CD14-positive monocyte (primary cell): ENCODE data around the gene KIF3B. TPM values are rescaled to one million over a fixed set of nuclear protein-coding genes. Genes with fewer than 3 reads are reported as not detected.

Source experiments
- DNase-seq, 3 donors: peaks; one replicate each; pipeline ENCODE4 v3.0.0-alpha.2; 2011 to 2022
- H2AFZ ChIP-seq: 2 replicates; pipeline ENCODE4 v1.6.0; 2012; ENCODE audit warnings: mild to moderate bottlenecking, low read depth, low read length, inconsistent platforms; ENCODE audit not compliant: insufficient read depth, poor library complexity, severe bottlenecking
- H3K27ac ChIP-seq, 2 donors: 1 replicate in 1 of 2; 2 replicates in 1 of 2; pipeline ENCODE4 v1.5.1; 2012 to 2013; ENCODE audit warnings: low read length in 2 of 2, control low read depth in 1 of 2, inconsistent platforms in 1 of 2, low read depth in 1 of 2, mild to moderate bottlenecking in 1 of 2
- H3K27me3 ChIP-seq, 2 donors: one replicate each; pipeline versions ENCODE4 v1.6.0 to v1.6.1; 2011 to 2013; ENCODE audit warnings: low read length in 2 of 2; ENCODE audit not compliant: control insufficient read depth in 2 of 2, insufficient read depth in 2 of 2
- H3K36me3 ChIP-seq, 2 donors: replicated peaks in 1 of 2; 1 replicate in 1 of 2; 2 replicates in 1 of 2; pipeline versions ENCODE4 v1.5.1 to v1.6.1; 2012 to 2013; ENCODE audit warnings: low read length in 2 of 2, control low read depth in 1 of 2, inconsistent platforms in 1 of 2, mild to moderate bottlenecking in 1 of 2; ENCODE audit not compliant: insufficient read depth in 2 of 2, control insufficient read depth in 1 of 2
- H3K4me1 ChIP-seq, 2 donors: 1 replicate in 1 of 2; 2 replicates in 1 of 2; pipeline versions ENCODE4 v1.5.1 to v1.6.1; 2012 to 2013; ENCODE audit warnings: low read length in 2 of 2, control low read depth in 1 of 2, inconsistent platforms in 1 of 2, mild to moderate bottlenecking in 1 of 2, moderate library complexity in 1 of 2; ENCODE audit not compliant: insufficient read depth in 2 of 2, control insufficient read depth in 1 of 2
- H3K4me2 ChIP-seq: replicated peaks from 2 replicates; pipeline ENCODE3; 2012; ENCODE audit warnings: low read length, moderate library complexity, mild to moderate bottlenecking; ENCODE audit not compliant: poor library complexity, severe bottlenecking; ENCODE audit errors: extremely low read depth
- H3K4me3 ChIP-seq, 3 experiments: fragments of 200-600 bp in 1 of 3; sonication (generic) in 1 of 3; replicated peaks in 1 of 3; 1 replicate in 2 of 3; 2 replicates in 1 of 3; pipeline ENCODE4 v1.5.1; 2011 to 2013; ENCODE audit warnings: low read length in 3 of 3, mild to moderate bottlenecking in 3 of 3, control low read depth in 2 of 3, low read depth in 2 of 3, inconsistent platforms in 1 of 3, moderate library complexity in 1 of 3
- H3K79me2 ChIP-seq: 2 replicates; pipeline ENCODE4 v1.6.0; 2012; ENCODE audit warnings: mild to moderate bottlenecking, control low read depth, inconsistent platforms, low read length, moderate library complexity; ENCODE audit not compliant: insufficient read depth
- H3K9ac ChIP-seq: 2 replicates; pipeline ENCODE4 v1.6.0; 2017; ENCODE audit warnings: low read length, mild to moderate bottlenecking; ENCODE audit not compliant: insufficient read depth, poor library complexity, severe bottlenecking
- H3K9me3 ChIP-seq, 2 donors: replicated peaks in 1 of 2; 1 replicate in 1 of 2; 2 replicates in 1 of 2; pipeline versions ENCODE4 v1.5.1 to v1.6.1; 2012 to 2013; ENCODE audit warnings: low read length in 2 of 2, control low read depth in 1 of 2; ENCODE audit not compliant: control insufficient read depth in 1 of 2, insufficient read depth in 1 of 2
- H4K20me1 ChIP-seq: 2 replicates; pipeline ENCODE4 v1.6.0; 2012; ENCODE audit warnings: mild to moderate bottlenecking, low read length, control low read depth, moderate library complexity; ENCODE audit not compliant: insufficient read depth
- H3K27ac Mint-ChIP-seq, 7 donors: one replicate each; pipeline ENCODE4 v1.8.0; 2020; ENCODE audit warnings: mild to moderate bottlenecking in 7 of 7, mixed read lengths in 7 of 7, moderate library complexity in 6 of 7, inconsistent platforms in 2 of 7
- H3K27me3 Mint-ChIP-seq, 3 donors: one replicate each; pipeline ENCODE4 v1.8.0; 2021 to 2022; ENCODE audit warnings: low read depth in 3 of 3, mild to moderate bottlenecking in 3 of 3, mixed read lengths in 3 of 3, moderate library complexity in 3 of 3, inconsistent platforms in 1 of 3
- H3K36me3 Mint-ChIP-seq, 2 donors: one replicate each; pipeline ENCODE4 v1.8.0; 2020; ENCODE audit warnings: mixed read lengths in 2 of 2, inconsistent platforms in 1 of 2, mild to moderate bottlenecking in 1 of 2
- H3K4me1 Mint-ChIP-seq: one replicate; pipeline ENCODE4 v1.8.0; 2020; ENCODE audit warnings: mild to moderate bottlenecking, mixed read lengths
- H3K4me3 Mint-ChIP-seq, 2 donors: one replicate each; pipeline ENCODE4 v1.8.0; 2020; ENCODE audit warnings: mild to moderate bottlenecking in 2 of 2, mixed read lengths in 2 of 2, moderate library complexity in 1 of 2
- H3K9me3 Mint-ChIP-seq, 7 donors: one replicate each; pipeline ENCODE4 v1.8.0; 2020 to 2022; ENCODE audit warnings: mixed read lengths in 7 of 7, mild to moderate bottlenecking in 6 of 7, moderate library complexity in 6 of 7, inconsistent platforms in 2 of 7
- CTCF ChIP-seq: fragments of 200-600 bp; IDR thresholded peaks from one replicate; pipeline ENCODE4 v1.8.0; 2022; ENCODE audit warnings: antibody characterized with exemption, mild to moderate bottlenecking
- WGBS: methylation state at CpG from one replicate; pipeline ENCODE4 v1.1.5; 2013; ENCODE audit warnings: missing lambda C conversion rate; ENCODE audit not compliant: insufficient coverage; 5-methylcytosine and 5-hydroxymethylcytosine counted together
- intact Hi-C, 2 donors: fragments of 100-400 bp; cut with micrococcal nuclease; formaldehyde crosslinking; loops; one replicate each; pipeline versions ENCODE4 v1.15.0 to v1.15.1; 2023
- polyA plus RNA-seq, 3 donors: library from polyadenylated mRNA; depleted of rRNA in 1 of 3; unstranded in 2 of 3; stranded (reverse) in 1 of 3; fragments of 300-500 nt in 2 of 3; fragments of >200 nt in 1 of 3; fragmentation: Illumina TruSeq in 2 of 3; gene quantifications; 1 replicate in 2 of 3; 2 replicates in 1 of 3; pipeline ENCODE4 v1.2.3, GENCODE V29; 2012 to 2021

Gene KIF3B
- polyA plus RNA-seq, 3 donors = 1.5 to 7.5 (median 3.4) TPM

DNA sequence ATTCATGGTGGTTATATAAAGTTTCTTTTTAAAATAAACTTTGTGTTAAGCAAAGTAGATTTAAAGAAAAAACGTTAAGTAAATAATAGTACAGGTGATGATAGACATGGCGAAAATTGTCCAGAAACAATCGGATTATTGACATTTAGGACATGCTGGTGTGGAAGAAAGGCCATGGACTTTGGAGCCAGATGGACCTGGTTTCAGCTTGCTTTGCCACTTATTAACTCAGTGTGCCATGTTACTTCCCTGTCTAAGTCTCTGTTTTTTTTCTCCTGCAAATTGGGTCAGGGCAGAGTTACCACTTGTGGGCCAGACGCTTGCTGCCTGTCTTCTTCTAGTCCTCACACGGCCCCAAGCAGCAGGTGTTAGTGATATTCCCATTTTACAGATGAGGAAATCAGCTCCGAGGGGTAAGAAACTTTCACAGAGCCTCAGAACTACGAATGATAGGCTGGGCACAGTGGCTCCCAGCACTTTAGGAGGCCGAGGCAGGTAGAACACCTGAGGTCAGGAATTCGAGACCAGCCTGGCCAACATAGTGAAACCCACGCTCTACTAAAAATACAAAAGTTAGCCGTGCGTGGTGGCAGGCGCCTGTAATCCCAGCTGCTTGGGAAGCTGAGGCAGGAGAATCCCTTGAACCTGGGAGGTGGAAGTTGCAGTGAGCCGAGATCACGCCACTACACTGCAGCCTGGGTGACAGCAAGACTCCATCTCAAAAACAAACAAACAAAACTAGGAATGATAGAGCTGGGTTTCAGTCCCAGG lies 12.4 kb downstream of the KIF3B start:
- Histone ChIP-seq H2AFZ (no peak overlapping the region), H3K4me1 (peaks cover 15 to 24% of the 10 kb centered on the region in 2 donors), H4K20me1 (peaks cover 25% of the 10 kb centered on the region), H3K36me3 (peaks cover 0 to 8% of the 10 kb centered on the region in 2 donors), H3K4me3 (no peak overlapping the region), H3K79me2 (peaks cover 20% of the 10 kb centered on the region), H3K9me3 (no peaks in the 10 kb centered on the region), H3K9ac (no peak overlapping the region), H3K4me2 (no peak overlapping the region), H3K27me3 (no peaks in the 10 kb centered on the region), H3K27ac (no peak overlapping the region)
- H3K27ac Mint-ChIP-seq = no peak overlapping the region
- intact Hi-C loops = no loop called here
- TF ChIP-seq CTCF = no peak
- peaks cover 24% of the 10 kb centered on the region for H3K4me1 Mint-ChIP-seq
- no peak for DNase-seq
- H3K36me3 Mint-ChIP-seq = peaks cover 9 to 13% of the 10 kb centered on the region in 2 donors
- no peaks in the 10 kb centered on the region for H3K9me3 Mint-ChIP-seq
- H3K27me3 Mint-ChIP-seq = peaks cover 0 to 1% (median 0%) of the 10 kb centered on the region in 3 donors
- H3K4me3 Mint-ChIP-seq = no peak overlapping the region
- WGBS = 100% methylated on average over 9 of the region's 15 CpGs

DNA sequence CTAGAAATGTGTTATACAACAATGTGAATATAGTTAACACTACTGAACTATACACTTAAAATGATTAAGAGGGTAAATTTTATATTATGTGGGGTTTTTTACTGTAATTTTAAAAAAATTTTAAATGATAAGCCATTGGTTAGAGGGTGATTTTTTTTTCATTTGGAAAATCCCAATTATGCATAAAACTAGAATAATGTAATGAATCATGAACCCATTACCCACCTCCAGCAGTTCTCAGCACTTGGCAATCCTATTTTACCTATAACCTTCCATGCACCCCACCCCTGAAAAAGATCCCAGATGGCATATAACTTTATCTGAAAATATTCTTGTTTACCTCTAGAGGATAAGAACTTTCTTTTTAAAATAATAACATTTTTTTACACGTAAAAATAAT lies 13.7 kb downstream of the KIF3B start:
- Mint-ChIP-seq H3K27ac (no peak overlapping the region), H3K4me1 (peaks cover 12% of the 10 kb centered on the region)
- WGBS = no CpG with 5 or more reads among the region's 1 CpG

More for the DNA sequence above, 13.7 kb downstream of the KIF3B start:
- H3K9ac ChIP-seq = no peak overlapping the region
- peaks cover 0 to 8% of the 10 kb centered on the region in 2 donors for H3K36me3 ChIP-seq
- H3K4me3 ChIP-seq = no peak overlapping the region
- H3K27ac ChIP-seq = no peak overlapping the region
- peaks cover 0 to 2% (median 1%) of the 10 kb centered on the region in 3 donors for H3K27me3 Mint-ChIP-seq
- no peak overlapping the region for H2AFZ ChIP-seq
- peaks cover 5 to 11% of the 10 kb centered on the region in 2 donors for H3K36me3 Mint-ChIP-seq
- no peaks in the 10 kb centered on the region for H3K27me3 ChIP-seq
- intact Hi-C loops = no loop called here
- H3K79me2 ChIP-seq = peaks cover 22% of the 10 kb centered on the region
- DNase-seq = no peak
- no peaks in the 10 kb centered on the region for H3K9me3 ChIP-seq
- no peaks in the 10 kb centered on the region for H3K9me3 Mint-ChIP-seq
- peaks cover 18% of the 10 kb centered on the region for H4K20me1 ChIP-seq
- H3K4me2 ChIP-seq = no peak overlapping the region
- TF ChIP-seq CTCF = no peak
- H3K4me1 ChIP-seq = peaks cover 8 to 11% of the 10 kb centered on the region in 2 donors
- H3K4me3 Mint-ChIP-seq = no peak overlapping the region
